Neuron (in vitro differentiated cells): ENCODE data around the gene CXCR1.

Experiments used
- H2AFZ ChIP-seq: one replicate; pipeline ENCODE4 v1.6.1; 2013; ENCODE audit warnings: low read depth, mild to moderate bottlenecking, inconsistent platforms, low read length, moderate library complexity
- H3K27me3 ChIP-seq: one replicate; pipeline ENCODE4 v1.6.1; 2013; ENCODE audit warnings: low read length; ENCODE audit not compliant: insufficient read depth
- H3K36me3 ChIP-seq: one replicate; pipeline ENCODE4 v1.6.1; 2013; ENCODE audit warnings: low read length; ENCODE audit not compliant: insufficient read depth
- H3K4me1 ChIP-seq: one replicate; pipeline ENCODE4 v1.6.1; 2013; ENCODE audit warnings: low read length; ENCODE audit not compliant: insufficient read depth
- H3K4me3 ChIP-seq: 2 replicates; pipeline ENCODE4 v1.5.1; 2013; ENCODE audit warnings: mild to moderate bottlenecking, low read length, moderate library complexity
- H3K9me3 ChIP-seq: one replicate; pipeline ENCODE4 v1.6.1; 2013; ENCODE audit warnings: low read length

Gene CXCR1

GRCh38 chr2:218166791-218167190, at the start of gene CXCR1:
CXCR1 (minus strand) TSS chr2:218166962; CDS start chr2:218165211, 1,751 bp downstream.
- no peak within 1 kb of the TSS for H3K4me3 ChIP-seq
- no peaks in the 10 kb centered on the region for H3K9me3 ChIP-seq
- no peaks in the 10 kb centered on the region for H3K4me1 ChIP-seq
- no peak within 1 kb of the TSS for H2AFZ ChIP-seq
- no peaks in the 10 kb centered on the region for H3K36me3 ChIP-seq
- peaks cover 12% of the 10 kb centered on the region for H3K27me3 ChIP-seq

GRCh38 chr2:218216336-218216673, 49.5 kb upstream of the CXCR1 start:
- no peaks in the 10 kb centered on the region for H3K27me3 ChIP-seq
- peak overlapping the region; percentile 93 for H3K4me3 ChIP-seq
- H3K36me3 ChIP-seq: peaks cover 10% of the 10 kb centered on the region
- no peaks in the 10 kb centered on the region for H3K9me3 ChIP-seq
- H2AFZ ChIP-seq: peak overlapping the region; percentile 88
- H3K4me1 ChIP-seq: peaks cover 19% of the 10 kb centered on the region

- Histone ChIP-seq H3K36me3 (no peaks in the 10 kb centered on the region), H3K9me3 (no peaks in the 10 kb centered on the region), H2AFZ (no peak overlapping the region), H3K4me1 (peaks cover 10% of the 10 kb centered on the region), H3K4me3 (no peak overlapping the region), H3K27me3 (no peaks in the 10 kb centered on the region)
Measured at GRCh38 chr2:218214116-218214515, 47.4 kb upstream of the CXCR1 start.

GRCh38 chr2:218209078-218209477, 42.3 kb upstream of the CXCR1 start:
- Histone ChIP-seq H3K4me1 (no peaks in the 10 kb centered on the region), H2AFZ (no peak overlapping the region), H3K9me3 (no peaks in the 10 kb centered on the region), H3K36me3 (no peaks in the 10 kb centered on the region), H3K27me3 (no peaks in the 10 kb centered on the region), H3K4me3 (no peak overlapping the region)

DNA sequence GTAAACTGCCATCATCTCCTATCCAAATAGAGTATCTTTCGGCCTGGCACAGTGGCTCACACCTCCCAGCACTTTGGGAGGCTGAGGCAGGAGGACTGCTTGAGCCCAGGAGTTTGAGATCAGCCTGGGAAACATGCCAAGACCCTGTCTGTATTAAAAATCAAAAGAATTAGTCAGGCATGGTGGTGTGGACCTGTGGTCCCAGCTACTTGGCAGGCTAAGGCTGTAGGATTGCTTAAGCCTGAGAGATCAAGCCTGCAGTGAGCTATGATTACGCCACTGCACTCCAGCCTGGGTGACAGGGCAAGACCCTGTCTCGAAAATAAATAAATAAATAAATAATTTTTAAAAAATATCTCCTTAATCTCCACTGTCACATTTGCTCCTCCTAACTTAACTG, 35.5 kb upstream of the CXCR1 start:
- H3K4me3 ChIP-seq: no peak overlapping the region
- no peaks in the 10 kb centered on the region for H3K36me3 ChIP-seq
- H3K9me3 ChIP-seq: no peaks in the 10 kb centered on the region
- H3K27me3 ChIP-seq: peaks cover 3% of the 10 kb centered on the region
- H3K4me1 ChIP-seq: no peaks in the 10 kb centered on the region
- H2AFZ ChIP-seq: no peak overlapping the region

GRCh38 chr2:218196974-218197373, 30.2 kb upstream of the CXCR1 start:
- no peaks in the 10 kb centered on the region for H3K9me3 ChIP-seq

DNA sequence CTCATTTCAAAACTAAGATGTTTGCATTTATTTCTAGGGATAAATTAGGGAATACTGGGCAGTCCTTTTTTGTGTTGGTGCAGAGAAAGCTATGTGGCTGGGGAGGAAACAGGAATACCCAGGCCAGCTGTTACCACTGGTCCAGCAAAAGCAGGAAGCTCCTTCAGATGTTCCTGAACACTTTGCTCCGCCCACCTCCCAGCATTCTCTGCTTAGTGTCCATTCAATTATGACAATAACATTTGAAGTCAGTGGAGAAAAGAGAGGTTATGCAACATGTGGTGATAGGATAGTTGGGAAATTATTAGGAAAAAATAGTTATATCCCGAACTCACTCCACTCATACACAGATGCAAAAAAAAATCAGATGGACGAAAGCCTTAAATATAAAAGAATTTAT, 28.1 kb upstream of the CXCR1 start:
- H3K4me3 ChIP-seq: no peak overlapping the region
- no peaks in the 10 kb centered on the region for H3K36me3 ChIP-seq
- no peak overlapping the region for H2AFZ ChIP-seq
- H3K27me3 ChIP-seq: no peaks in the 10 kb centered on the region
- H3K9me3 ChIP-seq: no peaks in the 10 kb centered on the region
- no peaks in the 10 kb centered on the region for H3K4me1 ChIP-seq

More at GRCh38 chr2:218196974-218197373, 30.2 kb upstream of the CXCR1 start:
- Histone ChIP-seq H2AFZ (no peak overlapping the region), H3K36me3 (no peaks in the 10 kb centered on the region), H3K4me3 (no peak overlapping the region), H3K27me3 (peaks cover 3% of the 10 kb centered on the region), H3K4me1 (no peaks in the 10 kb centered on the region)

GRCh38 chr2:218193701-218194100, 26.9 kb upstream of the CXCR1 start:
- H2AFZ ChIP-seq: no peak overlapping the region
- H3K27me3 ChIP-seq: no peaks in the 10 kb centered on the region
- H3K4me3 ChIP-seq: no peak overlapping the region
- no peaks in the 10 kb centered on the region for H3K4me1 ChIP-seq
- no peaks in the 10 kb centered on the region for H3K36me3 ChIP-seq
- no peaks in the 10 kb centered on the region for H3K9me3 ChIP-seq

DNA sequence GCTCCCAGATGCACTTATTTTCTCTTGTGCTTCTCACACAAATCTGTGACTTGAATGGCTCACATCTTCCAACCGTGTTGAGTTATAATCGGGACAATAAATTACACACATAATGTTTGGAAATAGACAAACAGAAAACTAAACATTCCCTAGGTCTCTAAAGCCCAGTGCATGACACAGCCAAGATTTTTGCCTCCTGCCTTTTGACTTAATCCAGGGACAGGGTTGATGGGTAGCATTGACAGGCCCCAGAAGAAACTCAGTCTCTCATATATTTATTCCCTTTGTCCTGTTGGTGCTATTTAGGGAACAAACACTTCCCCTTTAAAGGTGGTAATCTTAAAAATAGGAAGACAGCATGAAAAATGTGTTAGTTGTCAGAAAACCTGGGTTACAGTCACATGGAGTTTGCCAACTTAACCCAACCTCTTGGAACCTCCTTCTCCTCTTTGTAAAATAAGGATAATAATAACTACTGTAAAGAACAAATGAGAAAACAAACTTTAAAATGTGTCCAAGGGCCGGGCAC, 26.2 kb upstream of the CXCR1 start:
- Histone ChIP-seq H3K9me3 (no peaks in the 10 kb centered on the region), H3K36me3 (no peaks in the 10 kb centered on the region), H2AFZ (no peak overlapping the region), H3K4me3 (no peak overlapping the region), H3K4me1 (no peaks in the 10 kb centered on the region), H3K27me3 (no peaks in the 10 kb centered on the region)

DNA sequence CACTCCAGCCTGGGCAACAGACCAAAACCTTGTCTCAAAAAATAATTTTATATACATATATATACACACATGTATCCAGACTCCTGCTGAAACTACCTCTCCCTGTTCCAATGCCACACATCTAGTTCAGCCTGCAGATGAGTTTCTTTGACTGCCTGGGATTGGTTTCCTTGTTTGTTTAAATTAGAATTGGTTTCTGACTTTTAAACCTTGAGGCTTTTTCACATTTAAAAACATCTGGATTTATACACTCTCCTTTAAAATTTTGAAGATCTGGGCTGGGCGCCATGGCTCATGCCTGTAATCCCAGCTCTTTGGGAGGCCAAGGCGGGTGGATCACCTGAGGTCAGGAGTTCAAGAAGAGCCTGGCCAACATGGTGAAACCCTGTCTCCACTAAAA, 21.8 kb upstream of the CXCR1 start:
- no peaks in the 10 kb centered on the region for H3K27me3 ChIP-seq
- no peaks in the 10 kb centered on the region for H3K9me3 ChIP-seq
- no peaks in the 10 kb centered on the region for H3K36me3 ChIP-seq
- H3K4me1 ChIP-seq: no peaks in the 10 kb centered on the region
- no peak overlapping the region for H3K4me3 ChIP-seq
- no peak overlapping the region for H2AFZ ChIP-seq

- no peaks in the 10 kb centered on the region for H3K27me3 ChIP-seq
- no peaks in the 10 kb centered on the region for H3K36me3 ChIP-seq
- no peaks in the 10 kb centered on the region for H3K4me1 ChIP-seq
- H2AFZ ChIP-seq: no peak overlapping the region
- H3K4me3 ChIP-seq: no peak overlapping the region
- H3K9me3 ChIP-seq: no peaks in the 10 kb centered on the region
Measured at GRCh38 chr2:218187296-218188015, 20.7 kb upstream of the CXCR1 start.

DNA sequence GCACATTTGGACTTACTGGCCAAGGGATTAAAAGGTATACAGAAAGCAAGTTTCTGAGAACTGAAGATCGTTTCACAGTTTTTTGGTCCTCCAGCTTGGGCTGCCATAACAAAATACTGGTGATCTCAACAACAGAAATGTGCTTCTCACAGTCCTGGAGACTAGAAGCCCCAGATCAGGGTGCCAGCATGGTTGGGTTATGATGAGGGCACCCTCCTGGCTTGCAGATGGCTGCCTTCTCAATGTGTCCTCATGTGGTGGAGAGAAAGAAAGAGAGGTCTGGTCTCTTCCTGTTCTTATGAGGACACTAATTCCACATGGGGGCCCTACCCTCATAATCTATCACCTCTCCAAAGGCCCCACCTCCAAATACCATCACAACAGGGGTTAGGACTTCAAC, 20.1 kb upstream of the CXCR1 start:
- H3K4me3 ChIP-seq: no peak overlapping the region
- no peaks in the 10 kb centered on the region for H3K36me3 ChIP-seq
- H2AFZ ChIP-seq: no peak overlapping the region
- no peaks in the 10 kb centered on the region for H3K9me3 ChIP-seq
- no peaks in the 10 kb centered on the region for H3K4me1 ChIP-seq
- H3K27me3 ChIP-seq: no peaks in the 10 kb centered on the region

DNA sequence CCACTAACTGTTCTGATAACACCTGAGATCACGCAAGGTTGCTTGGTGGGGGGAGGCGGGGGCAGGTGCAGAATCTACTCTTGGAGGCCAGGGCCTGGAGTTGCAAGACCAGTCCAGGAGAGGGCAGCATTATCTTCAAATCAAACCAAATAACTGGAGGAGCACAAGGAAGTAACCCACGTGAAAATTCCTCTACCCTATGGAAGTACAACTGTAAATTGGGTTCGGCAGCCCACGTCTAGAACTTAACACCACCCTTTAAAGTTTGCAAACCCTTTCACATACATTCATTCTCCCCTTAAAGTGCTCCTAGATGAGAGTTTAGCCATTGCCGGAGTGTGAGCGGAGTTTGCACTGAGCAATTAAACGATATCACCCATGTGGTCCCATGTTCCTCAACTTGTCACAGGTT, 19.6 kb upstream of the CXCR1 start:
- Histone ChIP-seq H2AFZ (no peak overlapping the region), H3K4me1 (no peaks in the 10 kb centered on the region), H3K36me3 (no peaks in the 10 kb centered on the region), H3K4me3 (no peak overlapping the region), H3K9me3 (no peaks in the 10 kb centered on the region), H3K27me3 (peaks cover 2% of the 10 kb centered on the region)

DNA sequence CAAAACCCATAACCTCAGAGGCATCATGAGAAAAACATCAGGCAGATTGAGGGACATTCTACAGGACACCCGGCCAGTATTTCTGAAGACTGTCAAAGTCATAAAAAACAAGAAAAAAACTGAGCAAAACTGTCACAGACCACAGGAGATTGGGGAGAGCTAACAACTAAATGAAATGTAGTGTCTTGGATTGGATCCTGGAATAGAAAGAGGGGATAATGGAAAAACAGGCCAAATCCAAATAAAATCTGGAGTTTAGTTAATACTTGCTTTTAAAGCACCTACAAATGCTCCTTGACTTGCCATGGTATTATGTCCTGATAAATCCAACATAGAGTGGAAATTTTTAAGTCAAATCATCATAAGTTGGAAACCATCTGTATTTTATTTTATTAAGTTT, 17.6 kb upstream of the CXCR1 start:
- Histone ChIP-seq H3K9me3 (no peaks in the 10 kb centered on the region), H3K4me3 (no peak overlapping the region), H3K36me3 (no peaks in the 10 kb centered on the region), H2AFZ (no peak overlapping the region), H3K4me1 (no peaks in the 10 kb centered on the region), H3K27me3 (peaks cover 3% of the 10 kb centered on the region)
